ENCODE data around the gene DDX1.

DNA sequence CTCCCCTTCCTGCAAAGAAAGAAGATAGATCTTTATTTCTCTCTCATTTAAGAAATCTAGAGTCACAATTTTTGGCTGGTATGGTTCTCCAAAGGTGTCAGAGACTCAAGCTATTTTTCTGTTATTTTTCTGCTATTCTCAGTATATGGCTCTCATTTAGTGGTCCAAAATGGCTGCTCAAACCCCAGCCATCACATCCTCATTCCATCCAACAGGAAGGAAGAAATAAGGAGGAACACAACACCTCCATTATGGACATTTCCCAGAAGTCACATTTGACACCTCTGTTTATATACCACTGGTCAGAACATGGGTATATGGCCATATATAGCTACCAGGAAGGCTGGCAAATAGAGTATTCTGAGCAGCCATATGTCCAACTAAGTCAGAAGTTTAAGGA, 7.4 kb upstream of the DDX1 start:
- no peak for TF ChIP-seq POLR2AphosphoS5 (IDR thresholded peaks at IDR 0.05; ENCODE audit: low read depth)
- TF ChIP-seq SPI1 (IDR thresholded peaks at IDR 0.05; ENCODE audit: borderline replicate concordance, low read depth), result no peak

All from HL-60 (cell line).